Muscle layer of duodenum (tissue), 2 donors: ENCODE results near the gene CCDC88C.
"Not testable (repeated sequence)": the region's sequence is repeated elsewhere in the genome, so short reads cannot be mapped to it uniquely, and the experiment has no call there.

Experiments
- H3K27ac ChIP-seq: one replicate; pipeline ENCODE4 v1.7.0; 2013; ENCODE audit warnings: mild to moderate bottlenecking, low read length
- H3K27me3 ChIP-seq: one replicate; pipeline ENCODE4 v1.7.0; 2013; ENCODE audit warnings: low read depth, mild to moderate bottlenecking, control low read depth, low read length
- H3K36me3 ChIP-seq, 2 donors: one replicate each; pipeline ENCODE4 v1.7.0; 2013; ENCODE audit warnings: low read length in 2 of 2, control low read depth in 1 of 2, mild to moderate bottlenecking in 1 of 2; ENCODE audit not compliant: insufficient read depth in 2 of 2, control insufficient read depth in 1 of 2
- H3K4me1 ChIP-seq, 2 donors: one replicate each; pipeline ENCODE4 v1.7.0; 2013; ENCODE audit warnings: low read length in 2 of 2, mild to moderate bottlenecking in 2 of 2, control low read depth in 1 of 2, moderate library complexity in 1 of 2; ENCODE audit not compliant: insufficient read depth in 2 of 2, control insufficient read depth in 1 of 2
- H3K4me3 ChIP-seq, 2 donors: one replicate each; pipeline ENCODE4 v1.7.0; 2013; ENCODE audit warnings: low read length in 2 of 2, low read depth in 1 of 2, mild to moderate bottlenecking in 1 of 2
- H3K9me3 ChIP-seq, 2 donors: one replicate each; pipeline ENCODE4 v1.7.0; 2013; ENCODE audit warnings: low read length in 2 of 2, control low read depth in 1 of 2, mild to moderate bottlenecking in 1 of 2; ENCODE audit not compliant: control insufficient read depth in 1 of 2
- donor health status: healthy.

Gene CCDC88C

DNA sequence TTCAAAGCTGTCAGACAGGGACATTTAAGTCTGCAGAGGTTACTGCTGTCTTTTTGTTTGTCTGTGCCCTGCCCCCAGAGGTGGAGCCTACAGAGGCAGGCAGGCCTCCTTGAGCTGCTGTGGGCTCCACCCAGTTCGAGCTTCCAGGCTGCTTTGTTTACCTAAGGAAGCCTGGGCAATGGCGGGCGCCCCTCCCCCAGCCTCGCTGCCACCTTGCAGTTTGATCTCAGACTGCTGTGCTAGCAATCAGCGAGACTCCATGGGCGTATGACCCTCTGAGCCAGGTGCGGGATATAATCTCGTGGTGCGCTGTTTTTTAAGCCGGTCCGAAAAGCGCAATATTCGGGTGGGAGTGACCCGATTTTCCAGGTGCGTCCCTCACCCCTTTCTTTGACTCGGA, 18.6 kb upstream of the CCDC88C start:
- not testable (repeated sequence) for H3K4me1 ChIP-seq, H3K27me3 ChIP-seq, H3K9me3 ChIP-seq, H3K27ac ChIP-seq, H3K36me3 ChIP-seq, H3K4me3 ChIP-seq

DNA sequence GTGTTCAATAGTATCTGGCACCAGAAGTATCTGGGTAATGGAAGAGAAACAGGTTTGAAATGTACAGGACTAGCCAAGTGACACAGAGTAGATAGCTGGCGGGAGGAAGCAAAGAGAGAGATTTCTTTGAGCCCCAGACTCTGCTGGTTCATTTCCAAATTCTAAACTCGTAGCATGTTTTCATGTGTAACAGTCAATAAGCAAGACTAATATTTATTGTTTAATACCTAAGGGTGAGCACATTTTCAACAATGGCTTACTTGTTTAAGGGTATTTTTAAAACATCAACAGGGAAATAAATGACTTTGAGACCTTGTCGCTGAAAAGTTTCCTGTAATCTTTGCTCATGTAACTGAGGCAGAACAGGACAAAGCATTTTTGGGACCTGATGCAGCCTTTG, 11.8 kb upstream of the CCDC88C start:
- H3K36me3 ChIP-seq: no peaks in the 10 kb centered on the region
- no peaks in the 10 kb centered on the region for H3K9me3 ChIP-seq
- no peak overlapping the region for H3K4me3 ChIP-seq
- no peaks in the 10 kb centered on the region for H3K4me1 ChIP-seq
- H3K27ac ChIP-seq: no peak overlapping the region
- H3K27me3 ChIP-seq: no peaks in the 10 kb centered on the region

DNA sequence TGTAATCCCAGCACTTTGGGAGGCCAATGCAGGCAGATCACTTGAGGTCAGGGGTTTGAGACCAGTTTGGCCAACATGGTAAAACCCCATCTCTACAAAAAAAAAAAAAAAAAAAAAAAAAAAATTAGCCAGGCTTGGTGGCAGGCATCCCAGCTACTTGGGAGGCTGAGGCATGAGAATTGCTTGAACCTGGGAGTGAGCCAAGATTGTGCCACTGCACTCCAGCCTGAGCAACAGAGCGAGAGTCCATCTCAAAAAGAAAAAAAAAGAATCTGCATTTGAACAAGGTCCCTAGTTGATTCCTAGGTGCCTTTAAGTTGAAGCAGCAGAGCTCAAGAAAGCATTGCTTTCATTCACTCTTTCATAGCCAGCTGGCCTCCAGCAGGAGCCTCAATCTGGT, 11.3 kb upstream of the CCDC88C start:
- H3K4me3 ChIP-seq, H3K36me3 ChIP-seq, H3K9me3 ChIP-seq, H3K27ac ChIP-seq, H3K27me3 ChIP-seq, H3K4me1 ChIP-seq: not testable (repeated sequence)

DNA sequence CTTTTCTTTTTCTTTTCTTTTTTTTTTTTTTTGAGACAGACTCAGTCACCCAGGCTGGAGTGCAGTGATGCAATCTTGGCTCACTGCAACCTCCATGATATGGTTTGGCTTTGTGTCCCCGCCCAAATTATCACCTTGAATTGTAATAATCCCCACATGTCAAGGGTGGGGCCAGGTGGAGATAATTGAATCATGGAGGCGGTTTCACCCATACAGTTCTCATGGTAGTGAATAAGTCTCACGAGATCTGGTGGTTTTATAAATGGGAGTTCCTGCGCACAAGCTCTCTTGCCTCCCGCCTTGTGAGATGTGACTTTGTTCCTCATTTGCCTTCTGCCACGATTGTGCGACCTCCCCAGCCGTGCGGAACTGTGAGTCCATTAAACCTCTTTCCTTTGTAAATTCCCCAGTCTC, 7.9 kb upstream of the CCDC88C start:
- H3K27ac ChIP-seq, H3K4me1 ChIP-seq, H3K4me3 ChIP-seq, H3K36me3 ChIP-seq, H3K27me3 ChIP-seq, H3K9me3 ChIP-seq: not testable (repeated sequence)

DNA sequence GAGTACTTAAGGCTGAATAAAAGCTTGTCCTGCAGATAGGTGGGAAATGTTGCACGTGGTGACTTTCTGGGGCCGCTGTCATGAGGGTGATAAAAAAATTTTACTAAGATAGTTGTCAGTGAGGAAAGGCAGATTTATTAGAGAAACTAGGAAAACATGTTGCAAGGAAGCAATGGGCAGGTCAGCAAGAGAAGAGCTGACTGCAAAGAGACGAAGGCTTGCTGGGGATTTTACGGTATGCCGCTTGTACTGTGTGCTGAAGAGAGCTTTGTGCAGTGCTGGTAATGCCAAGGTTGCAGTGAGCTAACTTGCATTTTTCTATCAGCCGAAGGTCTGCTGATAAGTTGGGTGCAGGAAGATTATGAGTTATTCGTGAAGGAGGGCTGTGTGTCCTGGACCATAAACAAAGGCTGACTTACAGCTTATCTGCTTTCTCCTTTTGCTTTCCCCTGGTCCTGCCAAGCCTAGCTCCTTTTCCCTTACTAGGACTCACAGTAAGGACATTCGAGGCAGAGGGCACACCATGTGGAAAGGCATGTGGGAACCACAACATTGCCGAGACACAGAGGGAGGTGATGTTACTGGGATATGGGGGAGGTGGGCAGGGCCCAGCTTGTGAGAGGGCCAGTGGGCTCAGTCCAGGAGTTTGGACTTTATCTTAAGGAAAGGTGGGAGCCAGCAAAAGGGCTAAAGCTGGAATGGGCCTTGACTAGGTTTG, 7.4 kb upstream of the CCDC88C start:
- no peaks in the 10 kb centered on the region for H3K27me3 ChIP-seq
- H3K27ac ChIP-seq: no peak overlapping the region
- no peaks in the 10 kb centered on the region for H3K36me3 ChIP-seq
- H3K4me3 ChIP-seq: no peak overlapping the region
- no peaks in the 10 kb centered on the region for H3K9me3 ChIP-seq
- H3K4me1 ChIP-seq: no peaks in the 10 kb centered on the region

DNA sequence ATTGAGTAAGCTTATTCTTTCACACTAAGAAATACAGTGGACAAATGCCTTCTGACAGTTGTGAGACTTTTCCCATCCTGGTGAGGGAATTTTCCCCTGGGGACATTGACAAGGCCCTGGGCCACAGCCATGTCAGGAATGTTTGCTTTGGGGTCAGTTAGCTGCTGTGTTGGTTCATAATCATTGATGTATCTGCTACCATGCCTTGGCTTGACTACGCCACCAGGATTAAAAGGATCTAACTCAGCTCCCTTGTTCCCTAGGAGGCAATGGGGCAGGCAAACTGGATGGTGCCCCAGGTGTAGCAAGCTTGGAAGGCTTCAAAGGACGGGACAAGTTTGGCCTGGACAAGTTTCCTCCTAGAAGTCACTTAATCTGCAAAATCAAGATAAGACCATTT, 3.1 kb upstream of the CCDC88C start:
- H3K9me3 ChIP-seq: no peaks in the 10 kb centered on the region
- no peaks in the 10 kb centered on the region for H3K36me3 ChIP-seq
- peaks cover 4 to 17% of the 10 kb centered on the region in 2 donors for H3K4me1 ChIP-seq
- H3K4me3 ChIP-seq: no peak overlapping the region
- H3K27me3 ChIP-seq: no peaks in the 10 kb centered on the region
- H3K27ac ChIP-seq: no peak overlapping the region

DNA sequence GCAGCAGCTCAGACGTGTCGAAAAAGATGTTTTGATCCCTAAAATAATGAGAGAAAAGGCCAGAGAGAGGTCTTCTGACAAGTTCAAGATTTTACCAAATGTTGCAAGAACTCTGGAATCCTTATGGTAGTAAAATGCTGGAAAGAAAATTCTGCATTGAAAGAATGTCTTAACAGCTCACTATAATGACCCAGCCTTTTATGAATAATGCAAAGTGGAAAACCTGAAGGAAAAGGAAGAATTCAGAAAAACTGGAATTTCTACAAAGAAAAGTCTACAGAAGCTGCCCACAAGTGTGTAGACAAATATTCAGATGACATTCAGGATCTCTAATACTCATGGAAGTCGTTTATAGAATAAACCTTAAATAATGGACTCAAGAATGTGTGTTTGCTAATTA, 1.8 kb upstream of the CCDC88C start:
- Histone ChIP-seq H3K27ac (no peak overlapping the region), H3K4me3 (no peak overlapping the region), H3K27me3 (no peaks in the 10 kb centered on the region), H3K9me3 (no peaks in the 10 kb centered on the region), H3K4me1 (peaks cover 4 to 17% of the 10 kb centered on the region in 2 donors), H3K36me3 (no peaks in the 10 kb centered on the region)

DNA sequence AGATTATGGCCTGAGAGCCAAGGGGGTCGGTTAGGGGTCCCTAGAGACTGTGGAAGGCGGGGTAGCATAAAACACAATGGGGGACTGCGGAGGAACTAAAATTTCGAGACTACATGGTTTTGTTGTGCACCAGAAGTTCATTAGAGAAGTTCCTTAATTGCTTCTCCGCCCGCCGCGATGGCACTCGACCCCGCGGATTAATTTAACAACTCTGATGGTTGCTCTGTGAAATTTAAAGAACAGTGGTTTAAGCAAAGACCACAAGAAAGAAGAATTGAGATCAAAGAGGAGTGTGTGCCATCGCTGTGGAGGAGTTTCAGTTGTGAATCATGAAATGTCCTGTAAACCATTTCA, 1.4 kb upstream of the CCDC88C start:
- H3K4me1 ChIP-seq: peaks cover 4 to 17% of the 10 kb centered on the region in 2 donors
- H3K9me3 ChIP-seq: no peaks in the 10 kb centered on the region
- no peak overlapping the region for H3K27ac ChIP-seq
- no peaks in the 10 kb centered on the region for H3K27me3 ChIP-seq
- peak overlapping the region in 1 of 2 donors; percentile 64 for H3K4me3 ChIP-seq
- H3K36me3 ChIP-seq: no peaks in the 10 kb centered on the region

DNA sequence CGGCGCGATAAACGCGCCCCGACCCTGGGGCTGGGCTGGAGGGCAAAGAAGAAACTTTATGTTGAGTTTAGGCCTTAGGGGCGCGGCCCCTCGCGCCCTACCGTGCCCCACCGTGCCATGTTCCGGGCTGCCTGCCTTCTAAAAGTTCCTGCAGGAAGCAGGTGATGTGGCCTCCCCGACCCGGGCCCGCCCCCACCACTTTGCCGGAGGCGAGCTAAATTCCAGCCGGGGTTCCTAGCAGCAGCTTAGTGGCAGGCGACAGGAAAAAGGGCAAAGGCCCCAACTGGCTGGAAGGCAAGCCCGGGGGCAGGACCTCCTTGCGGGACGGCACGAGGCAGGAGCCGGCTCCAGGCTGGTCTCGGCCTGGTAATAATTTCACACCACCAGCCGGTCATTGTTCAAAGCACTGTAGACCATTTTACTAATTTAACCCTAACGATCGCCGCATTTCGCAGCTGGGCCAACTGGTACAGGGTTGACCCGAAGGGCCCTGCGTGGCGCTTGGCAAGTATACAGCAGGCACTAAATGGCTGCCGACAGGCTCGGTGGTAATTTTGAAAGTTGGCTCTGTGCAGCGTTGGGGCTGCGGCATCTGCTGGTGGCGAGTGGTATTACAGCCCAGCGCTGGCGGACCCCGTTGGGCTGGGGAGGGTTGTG, 895 bp upstream of the CCDC88C start:
- Histone ChIP-seq H3K27ac (no peak overlapping the region), H3K9me3 (no peaks in the 10 kb centered on the region), H3K27me3 (no peaks in the 10 kb centered on the region), H3K36me3 (no peaks in the 10 kb centered on the region), H3K4me3 (peak overlapping the region; percentile 52 to 64), H3K4me1 (peaks cover 4 to 17% of the 10 kb centered on the region in 2 donors)

DNA sequence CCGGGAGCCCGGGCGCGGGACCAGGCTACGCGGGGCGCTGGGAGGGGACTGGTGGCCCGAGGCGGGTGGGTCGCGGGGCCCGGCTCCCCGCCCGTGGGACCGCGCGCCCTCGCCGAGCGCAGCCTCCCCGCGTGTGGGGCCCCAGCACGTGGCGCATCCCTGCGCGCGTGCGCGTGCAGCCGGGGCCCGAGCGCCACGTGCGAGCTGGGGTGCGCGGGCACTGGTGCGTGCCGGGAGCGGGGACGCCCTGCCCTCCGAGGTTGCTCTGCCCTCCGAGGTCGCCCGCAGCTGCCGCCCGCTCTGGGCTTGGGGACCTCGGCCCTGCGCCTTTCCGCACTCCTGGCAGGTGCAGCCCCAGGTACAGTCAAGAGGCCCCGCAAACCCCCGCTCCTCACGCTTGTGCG, 365 bp upstream of the CCDC88C start:
- H3K4me3 ChIP-seq: peak overlapping the region; percentile 52 to 64
- no peaks in the 10 kb centered on the region for H3K9me3 ChIP-seq
- H3K36me3 ChIP-seq: no peaks in the 10 kb centered on the region
- no peaks in the 10 kb centered on the region for H3K27me3 ChIP-seq
- no peak overlapping the region for H3K27ac ChIP-seq
- H3K4me1 ChIP-seq: peaks cover 4 to 17% of the 10 kb centered on the region in 2 donors

DNA sequence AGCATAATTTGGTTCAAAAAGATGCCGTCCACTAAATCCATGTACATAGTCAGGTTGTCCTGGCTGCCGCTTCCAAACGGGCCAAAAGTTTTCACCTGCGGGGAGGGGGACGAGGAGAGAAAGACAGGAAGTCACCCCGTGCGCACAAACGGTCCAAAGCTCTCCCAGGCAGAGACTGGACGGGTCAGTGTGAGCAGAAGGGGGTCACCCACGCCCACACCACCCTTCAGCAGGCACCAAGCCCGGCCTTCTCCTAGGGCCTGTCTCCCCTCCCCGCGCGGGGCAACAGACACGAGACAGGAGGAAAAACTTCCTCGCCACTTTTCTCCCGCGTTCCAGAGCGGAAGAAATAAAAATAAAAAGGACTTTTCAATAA, 888 bp downstream of the CCDC88C start:
- Histone ChIP-seq H3K27me3 (no peaks in the 10 kb centered on the region), H3K4me1 (peaks cover 4 to 17% of the 10 kb centered on the region in 2 donors), H3K36me3 (no peaks in the 10 kb centered on the region), H3K4me3 (peak overlapping the region; percentile 70 to 71), H3K27ac (peak overlapping the region; percentile 60), H3K9me3 (no peaks in the 10 kb centered on the region)
